HepG2 (cell line): Measurements from ENCODE around the gene STYX. TPM values are rescaled to one million over a fixed set of nuclear protein-coding genes. Genes with fewer than 3 reads are reported as not detected.
A peak's percentile ranks its signal among the peaks of the same experiment; 100 is the strongest.

Source experiments
- BHLHE40 ChIP-seq: IDR thresholded peaks from 2 replicates; pipeline ENCODE4 v1.6.1; 2011; ENCODE audit warnings: low read length, improper control_type of control experiment
- CAMTA2 ChIP-seq: sonication (generic); formaldehyde crosslinking; IDR thresholded peaks from 2 replicates; pipeline ENCODE4 v1.4.0; 2020; ENCODE audit warnings: mild to moderate bottlenecking, missing genetic modification reagents, borderline replicate concordance
- FOXP4 ChIP-seq: sonication (generic); formaldehyde crosslinking; IDR thresholded peaks from 2 replicates; pipeline ENCODE4 v1.4.0; 2020; ENCODE audit warnings: missing genetic modification reagents
- GATAD2A ChIP-seq: IDR thresholded peaks from 2 replicates; pipeline ENCODE4 v1.6.1; 2016
- MIER2 ChIP-seq: IDR thresholded peaks from 2 replicates; pipeline ENCODE4 v1.6.1; 2016; ENCODE audit warnings: missing biosample characterization, missing genetic modification reagents
- NR2C2 ChIP-seq: sonication (generic); formaldehyde crosslinking; IDR thresholded peaks from 2 replicates; pipeline ENCODE4 v1.4.0; 2020; ENCODE audit warnings: missing genetic modification reagents, mild to moderate bottlenecking, moderate library complexity, borderline replicate concordance
- PCBP1 ChIP-seq: fragments of 200-400 bp; formaldehyde crosslinking; IDR thresholded peaks from 2 replicates; pipeline ENCODE4 v1.6.1; 2017; ENCODE audit warnings: mild to moderate bottlenecking, low read depth, low read length, borderline replicate concordance
- POLR2G ChIP-seq: fragments of 200-400 bp; formaldehyde crosslinking; IDR thresholded peaks from 2 replicates; pipeline ENCODE4 v1.6.1; 2018; ENCODE audit warnings: mild to moderate bottlenecking, low read depth, low read length, moderate library complexity
- RNF2 ChIP-seq: fragments of 450-650 bp; conservative IDR thresholded peaks from 2 replicates; pipeline ENCODE4 v1.6.1; 2016; ENCODE audit warnings: low read depth
- SIN3A ChIP-seq: IDR thresholded peaks from 2 replicates; pipeline ENCODE4 v1.6.1; 2011; ENCODE audit warnings: low read depth, mild to moderate bottlenecking, control low read depth, low read length, borderline replicate concordance
- SP5 ChIP-seq: IDR thresholded peaks from 2 replicates; pipeline ENCODE4 v1.6.1; 2016; ENCODE audit warnings: low read depth, borderline replicate concordance
- ZHX2 ChIP-seq, 2 experiments: sonication (generic) in 1 of 2; formaldehyde crosslinking in 1 of 2; IDR thresholded peaks; 2 replicates each; pipeline versions ENCODE4 v1.6.1 to v1.9.0; 2014 to 2022; ENCODE audit warnings: antibody characterized with exemption in 1 of 2, borderline replicate concordance in 1 of 2, inconsistent platforms in 1 of 2, low read depth in 1 of 2, missing genetic modification reagents in 1 of 2
- ZNF275 ChIP-seq: sonication (generic); formaldehyde crosslinking; IDR thresholded peaks from 2 replicates; pipeline ENCODE4 v1.8.0; 2022; ENCODE audit warnings: missing genetic modification reagents, mild to moderate bottlenecking, inconsistent platforms, borderline replicate concordance
- ZNF33A ChIP-seq: sonication (generic); formaldehyde crosslinking; IDR thresholded peaks from 2 replicates; pipeline ENCODE4 v1.5.1; 2020; ENCODE audit warnings: missing genetic modification reagents, mild to moderate bottlenecking, moderate library complexity, borderline replicate concordance
- ZNF350 ChIP-seq: sonication (generic); formaldehyde crosslinking; IDR thresholded peaks from 2 replicates; pipeline ENCODE4 v1.4.0; 2020; ENCODE audit warnings: mild to moderate bottlenecking, low read depth, missing genetic modification reagents, borderline replicate concordance
- ZNF709 ChIP-seq: sonication (generic); formaldehyde crosslinking; IDR thresholded peaks from 2 replicates; pipeline ENCODE4 v1.5.0; 2020; ENCODE audit warnings: mild to moderate bottlenecking, missing genetic modification reagents
- polyA plus RNA-seq, 8 experiments: library from polyadenylated mRNA; depleted of rRNA in 3 of 8; stranded (reverse) in 7 of 8; unstranded in 1 of 8; fragments of >200 nt; fragmentation: Illumina TruSeq in 4 of 8; extraction: Trizol in 4 of 8; gene quantifications; 2 replicates each; pipeline versions ENCODE4 v1.2.1 to v1.2.3, GENCODE V29; 2011 to 2016; ENCODE audit warnings: low read depth in 4 of 8, missing spikeins in 1 of 8, mixed read lengths in 1 of 8; ENCODE audit not compliant: insufficient read depth in 1 of 8
- total RNA-seq, 5 experiments: library from RNA; depleted of rRNA; stranded (reverse); fragments of >200 nt; fragmentation: Illumina TruSeq; extraction: Trizol; gene quantifications; 2 replicates each; pipeline ENCODE4 v1.2.3, GENCODE V29; 2016; ENCODE audit warnings: low read depth in 1 of 5
- TF ChIP-seq, protein P1 (sequence below): sonication (generic); formaldehyde crosslinking; IDR thresholded peaks from 2 replicates; pipeline ENCODE4 v1.5.0; 2020; ENCODE audit warnings: mild to moderate bottlenecking, missing genetic modification reagents

Gene STYX
- total and polyA plus RNA-seq, 2 of the 13 experiments (the other 11 are each of a cell fraction or from before 2014, with no cell fraction given) = 6.6 to 10.9 TPM

DNA sequence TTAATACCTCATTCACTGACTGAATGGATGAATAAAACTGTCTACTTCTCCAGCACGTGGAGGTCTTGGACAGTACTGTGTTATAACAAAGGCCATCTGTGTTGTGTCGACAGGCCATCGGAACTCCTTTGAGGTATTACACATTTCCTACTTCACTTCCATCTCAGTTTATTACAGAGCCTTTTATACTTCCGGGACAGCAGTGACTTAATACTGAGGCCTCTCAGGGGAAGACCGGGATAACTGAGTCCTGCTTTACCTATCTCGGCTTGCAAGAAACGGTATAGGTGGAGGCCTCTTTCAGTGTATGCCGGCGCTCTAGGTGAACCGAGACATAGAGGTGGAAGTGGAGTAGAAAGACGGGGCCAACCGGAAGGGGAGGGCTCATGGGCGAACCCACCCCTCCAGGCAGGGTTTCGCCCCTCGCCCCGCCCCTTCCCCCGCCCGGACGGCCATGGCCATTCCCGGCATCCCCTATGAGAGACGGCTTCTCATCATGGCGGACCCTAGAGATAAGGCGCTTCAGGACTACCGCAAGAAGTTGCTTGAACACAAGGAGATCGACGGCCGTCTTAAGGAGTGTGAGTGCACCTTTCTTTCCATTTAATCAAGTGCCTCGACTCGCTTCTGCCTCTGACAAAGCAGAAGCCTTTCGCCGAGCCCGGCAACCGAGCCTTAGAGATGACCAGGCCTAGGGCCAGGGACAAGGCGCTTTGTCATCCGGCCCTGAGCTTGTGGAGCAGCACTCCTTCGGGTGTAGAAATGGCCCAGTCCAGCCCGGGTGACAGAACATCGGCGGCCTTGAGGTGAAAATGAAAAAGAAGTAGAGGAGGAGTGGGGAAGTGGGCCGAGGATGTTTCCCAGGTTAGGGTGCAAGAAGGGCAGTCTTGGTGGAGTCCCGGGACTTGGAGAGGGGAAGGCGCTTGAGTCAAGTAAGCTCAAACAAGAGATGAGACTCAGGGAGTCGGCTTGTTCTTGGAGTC lies 23.0 kb upstream of the STYX start, which contains the start of gene PSMC6 (continued):
- TF ChIP-seq FOXP4 (CRISPR knock-in tag) (no peak), GATAD2A (peak; percentile 27), BHLHE40 (no peak), ZNF33A (no peak), SP5 (CRISPR knock-in tag) (no peak), ZHX2 (IDR thresholded peaks at IDR 0.05; ENCODE audit: low read depth) (no peak), ZHX2 (CRISPR knock-in tag; IDR thresholded peaks at IDR 0.05; ENCODE audit: borderline replicate concordance) (no peak), ZNF350 (CRISPR knock-in tag) (no peak), MIER2 (CRISPR knock-in tag) (no peak), PCBP1 (no peak), CAMTA2 (CRISPR knock-in tag) (no peak), SIN3A (peak; percentile 76; the same call in 1 of the 2 replicates), POLR2G (peak; percentile 96), ZNF275 (peak; percentile 62; the same call in 1 of the 2 replicates), NR2C2 (peak; percentile 74), ZNF709 (0 out of 2 replicates have a peak, but pooled peaks have one; percentile 38), RNF2 (no peak)
- TF ChIP-seq, protein P1, sequence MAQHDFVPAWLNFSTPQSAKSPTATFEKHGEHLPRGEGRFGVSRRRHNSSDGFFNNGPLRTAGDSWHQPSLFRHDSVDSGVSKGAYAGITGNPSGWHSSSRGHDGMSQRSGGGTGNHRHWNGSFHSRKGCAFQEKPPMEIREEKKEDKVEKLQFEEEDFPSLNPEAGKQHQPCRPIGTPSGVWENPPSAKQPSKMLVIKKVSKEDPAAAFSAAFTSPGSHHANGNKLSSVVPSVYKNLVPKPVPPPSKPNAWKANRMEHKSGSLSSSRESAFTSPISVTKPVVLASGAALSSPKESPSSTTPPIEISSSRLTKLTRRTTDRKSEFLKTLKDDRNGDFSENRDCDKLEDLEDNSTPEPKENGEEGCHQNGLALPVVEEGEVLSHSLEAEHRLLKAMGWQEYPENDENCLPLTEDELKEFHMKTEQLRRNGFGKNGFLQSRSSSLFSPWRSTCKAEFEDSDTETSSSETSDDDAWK (CRISPR knock-in tag) = no peak
